ENCODE measurements around the gene SLC25A10. TPM values are rescaled to one million over a fixed set of nuclear protein-coding genes. Genes with fewer than 3 reads are reported as not detected.
A peak's percentile ranks its signal among the peaks of the same experiment; 100 is the strongest.

SLC25A10 gene
- total RNA-seq, 1 donor from 2014 or later: 9.1 TPM

DNA sequence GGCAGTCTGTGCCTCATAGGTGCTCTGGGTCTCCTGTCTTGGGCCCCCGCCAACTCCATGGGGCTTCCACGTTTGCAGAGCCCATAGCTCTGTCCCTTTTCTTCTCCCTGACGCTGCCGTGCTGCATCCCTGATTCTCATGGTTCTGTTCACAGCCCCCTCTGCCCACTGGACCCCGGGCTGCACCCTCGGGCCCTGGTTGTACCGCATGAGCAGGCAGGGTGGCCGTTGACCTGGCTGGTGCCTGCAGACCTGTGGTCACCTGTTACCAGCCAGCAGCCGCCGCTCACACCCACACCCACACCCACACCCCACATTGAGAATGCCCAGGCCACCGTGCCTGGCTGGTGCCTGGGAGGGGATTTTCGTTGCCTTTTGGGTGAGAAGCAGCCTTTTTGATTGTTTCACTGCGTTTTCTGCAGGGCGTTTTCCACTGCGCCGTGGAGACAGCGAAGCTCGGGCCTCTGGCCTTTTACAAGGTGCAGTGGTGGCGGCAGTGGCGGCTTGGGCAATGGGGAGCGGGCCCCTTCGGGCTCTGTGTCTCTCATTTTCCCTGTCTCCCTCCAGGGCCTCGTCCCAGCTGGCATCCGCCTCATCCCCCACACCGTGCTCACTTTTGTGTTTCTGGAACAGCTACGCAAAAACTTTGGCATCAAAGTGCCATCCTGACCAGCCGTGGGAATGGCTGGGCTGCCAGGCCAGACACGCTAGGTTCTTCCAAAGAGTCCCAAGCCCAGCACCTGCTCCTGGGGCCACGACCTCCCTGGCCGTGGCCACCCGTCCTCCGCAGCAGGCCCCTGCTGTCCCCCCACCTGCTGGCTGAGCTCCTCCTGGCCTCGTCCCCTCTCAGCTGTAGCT is 7.6 kb downstream of the SLC25A10 start:
- Histone ChIP-seq H3K4me3 (no peak overlapping the region), H3F3A (ENCODE audit: low read depth) (peaks cover 11% of the 10 kb centered on the region), H3K4me1 (no peaks in the 10 kb centered on the region), H2AFZ (replicated peaks) (no peak overlapping the region), H3K27me3 (no peaks in the 10 kb centered on the region), H3K36me3 (no peaks in the 10 kb centered on the region), H3K4me2 (no peak overlapping the region), H3K9me3 (ENCODE audit: low read depth) (no peaks in the 10 kb centered on the region), H3K27ac (no peak overlapping the region), H4K20me1 (ENCODE audit: low read depth) (no peaks in the 10 kb centered on the region), H3K79me2 (ENCODE audit: low read depth) (no peaks in the 10 kb centered on the region), H3K9ac (no peak overlapping the region)
- Mint-ChIP-seq H3K27ac (no peak overlapping the region), H3K9me3 (no peaks in the 10 kb centered on the region), H3K36me3 (peaks cover 2% of the 10 kb centered on the region), H3K27me3 (ENCODE audit: insufficient read depth, low read depth) (peaks cover 4% of the 10 kb centered on the region), H3K4me3 (no peak overlapping the region), H3K4me1 (peaks cover 2% of the 10 kb centered on the region)
- TF ChIP-seq, protein P1, sequence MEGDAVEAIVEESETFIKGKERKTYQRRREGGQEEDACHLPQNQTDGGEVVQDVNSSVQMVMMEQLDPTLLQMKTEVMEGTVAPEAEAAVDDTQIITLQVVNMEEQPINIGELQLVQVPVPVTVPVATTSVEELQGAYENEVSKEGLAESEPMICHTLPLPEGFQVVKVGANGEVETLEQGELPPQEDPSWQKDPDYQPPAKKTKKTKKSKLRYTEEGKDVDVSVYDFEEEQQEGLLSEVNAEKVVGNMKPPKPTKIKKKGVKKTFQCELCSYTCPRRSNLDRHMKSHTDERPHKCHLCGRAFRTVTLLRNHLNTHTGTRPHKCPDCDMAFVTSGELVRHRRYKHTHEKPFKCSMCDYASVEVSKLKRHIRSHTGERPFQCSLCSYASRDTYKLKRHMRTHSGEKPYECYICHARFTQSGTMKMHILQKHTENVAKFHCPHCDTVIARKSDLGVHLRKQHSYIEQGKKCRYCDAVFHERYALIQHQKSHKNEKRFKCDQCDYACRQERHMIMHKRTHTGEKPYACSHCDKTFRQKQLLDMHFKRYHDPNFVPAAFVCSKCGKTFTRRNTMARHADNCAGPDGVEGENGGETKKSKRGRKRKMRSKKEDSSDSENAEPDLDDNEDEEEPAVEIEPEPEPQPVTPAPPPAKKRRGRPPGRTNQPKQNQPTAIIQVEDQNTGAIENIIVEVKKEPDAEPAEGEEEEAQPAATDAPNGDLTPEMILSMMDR (IDR thresholded peaks at IDR 0.05): no peak
- no peak for TF ChIP-seq EZH2 (IDR thresholded peaks at IDR 0.05)
- no peak for TF ChIP-seq EZH2phosphoT487 (IDR thresholded peaks at IDR 0.05)
- DNase-seq (ENCODE audit: low spot score): no peak

- H3K27ac ChIP-seq: peak overlapping the region; percentile 46
- H3K36me3 ChIP-seq: no peaks in the 10 kb centered on the region
- no peaks in the 10 kb centered on the region for H3K4me1 ChIP-seq
- H3K4me2 ChIP-seq: no peak overlapping the region
- no peaks in the 10 kb centered on the region for H4K20me1 ChIP-seq (ENCODE audit: low read depth)
- H3K4me3 ChIP-seq: no peak overlapping the region
- Mint-ChIP-seq H3K4me3 (no peak overlapping the region), H3K9me3 (no peaks in the 10 kb centered on the region), H3K36me3 (peaks cover 2% of the 10 kb centered on the region), H3K27me3 (ENCODE audit: insufficient read depth, low read depth) (peaks cover 4% of the 10 kb centered on the region), H3K4me1 (peaks cover 2% of the 10 kb centered on the region), H3K27ac (no peak overlapping the region)
- no peak overlapping the region for H2AFZ ChIP-seq (replicated peaks)
- H3K9ac ChIP-seq: no peak overlapping the region
- H3K27me3 ChIP-seq: no peaks in the 10 kb centered on the region
- no peak for DNase-seq (ENCODE audit: low spot score)
- H3K9me3 ChIP-seq (ENCODE audit: low read depth): no peaks in the 10 kb centered on the region
- TF ChIP-seq EZH2phosphoT487 (IDR thresholded peaks at IDR 0.05): no peak
- no peak for TF ChIP-seq EZH2 (IDR thresholded peaks at IDR 0.05)
- TF ChIP-seq, protein P1 (IDR thresholded peaks at IDR 0.05): no peak
- peaks cover 11% of the 10 kb centered on the region for H3F3A ChIP-seq (ENCODE audit: low read depth)
- no peaks in the 10 kb centered on the region for H3K79me2 ChIP-seq (ENCODE audit: low read depth)
Observed at GRCh38 chr17:81720267-81721071, 8.4 kb downstream of the SLC25A10 start.

DNA sequence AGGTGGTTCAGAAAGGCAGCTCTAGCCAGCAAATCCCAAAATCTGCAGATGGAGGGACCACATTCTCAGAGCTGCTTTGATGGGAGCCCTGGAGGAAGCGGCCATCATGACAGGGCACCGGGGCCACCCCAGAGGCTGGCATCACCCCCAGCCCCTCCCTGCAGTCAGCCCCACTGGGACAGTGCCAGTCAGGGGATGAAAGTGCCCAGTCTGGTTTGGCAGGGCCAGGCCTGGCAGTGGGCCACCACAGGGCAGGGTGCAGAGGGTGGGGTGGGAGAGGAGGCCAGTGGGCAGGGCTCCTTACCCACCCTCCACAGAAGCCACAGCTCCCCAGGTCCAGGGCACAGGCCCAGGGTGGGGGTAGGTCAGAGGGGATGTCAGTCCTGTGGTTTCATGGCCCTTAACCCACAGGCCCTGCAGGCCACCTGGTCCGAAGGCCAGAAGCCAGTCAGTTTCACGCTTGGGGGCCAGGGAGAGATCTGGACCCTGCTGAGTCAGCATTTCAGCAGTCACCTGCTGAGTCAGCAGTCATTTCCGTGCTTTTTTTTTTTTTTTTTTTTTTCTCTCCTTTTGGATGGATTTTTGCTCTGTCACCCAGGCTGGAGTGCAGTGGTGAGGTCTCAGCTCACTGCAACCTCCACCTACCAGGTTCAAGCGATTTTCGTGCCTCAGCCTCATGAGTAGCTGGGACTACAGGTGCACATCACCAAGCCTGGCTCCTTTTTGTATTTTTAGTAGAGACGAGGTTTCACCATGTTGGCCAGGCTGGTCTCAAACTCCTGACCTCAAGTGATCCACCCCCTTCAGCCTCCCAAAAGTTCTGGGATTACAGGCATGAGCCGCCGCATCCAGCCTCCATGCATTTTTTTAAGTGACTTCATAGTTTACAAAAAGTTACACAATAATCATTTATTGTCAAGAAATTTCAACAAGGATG is 10.4 kb downstream of the SLC25A10 start:
- Histone ChIP-seq H3K79me2 (ENCODE audit: low read depth) (no peaks in the 10 kb centered on the region), H3K27me3 (no peaks in the 10 kb centered on the region), H3K9ac (no peak overlapping the region), H3K4me1 (no peaks in the 10 kb centered on the region), H3K9me3 (ENCODE audit: low read depth) (no peaks in the 10 kb centered on the region), H3K27ac (no peak overlapping the region), H3K4me2 (no peak overlapping the region), H3K36me3 (no peaks in the 10 kb centered on the region), H3F3A (ENCODE audit: low read depth) (peaks cover 11% of the 10 kb centered on the region), H2AFZ (replicated peaks) (no peak overlapping the region), H3K4me3 (no peak overlapping the region), H4K20me1 (ENCODE audit: low read depth) (no peaks in the 10 kb centered on the region)
- TF ChIP-seq, protein P1 (IDR thresholded peaks at IDR 0.05): no peak
- TF ChIP-seq EZH2 (IDR thresholded peaks at IDR 0.05) (no peak), EZH2phosphoT487 (IDR thresholded peaks at IDR 0.05) (no peak)
- no peak overlapping the region for H3K27ac Mint-ChIP-seq
- H3K27me3 Mint-ChIP-seq (ENCODE audit: insufficient read depth, low read depth): peaks cover 4% of the 10 kb centered on the region
- DNase-seq (ENCODE audit: low spot score): no peak
- H3K4me3 Mint-ChIP-seq: no peak overlapping the region
- peaks cover 2% of the 10 kb centered on the region for H3K36me3 Mint-ChIP-seq
- no peaks in the 10 kb centered on the region for H3K9me3 Mint-ChIP-seq
- H3K4me1 Mint-ChIP-seq: peaks cover 2% of the 10 kb centered on the region
